ENCODE data around the gene LPCAT1. TPM values are rescaled to one million over a fixed set of nuclear protein-coding genes. Genes with fewer than 3 reads are reported as not detected.

The LPCAT1 gene
- total and polyA plus RNA-seq, 2 of the 4 experiments (the other 2 are of a cell fraction): 17.7 to 33.6 TPM

DNA sequence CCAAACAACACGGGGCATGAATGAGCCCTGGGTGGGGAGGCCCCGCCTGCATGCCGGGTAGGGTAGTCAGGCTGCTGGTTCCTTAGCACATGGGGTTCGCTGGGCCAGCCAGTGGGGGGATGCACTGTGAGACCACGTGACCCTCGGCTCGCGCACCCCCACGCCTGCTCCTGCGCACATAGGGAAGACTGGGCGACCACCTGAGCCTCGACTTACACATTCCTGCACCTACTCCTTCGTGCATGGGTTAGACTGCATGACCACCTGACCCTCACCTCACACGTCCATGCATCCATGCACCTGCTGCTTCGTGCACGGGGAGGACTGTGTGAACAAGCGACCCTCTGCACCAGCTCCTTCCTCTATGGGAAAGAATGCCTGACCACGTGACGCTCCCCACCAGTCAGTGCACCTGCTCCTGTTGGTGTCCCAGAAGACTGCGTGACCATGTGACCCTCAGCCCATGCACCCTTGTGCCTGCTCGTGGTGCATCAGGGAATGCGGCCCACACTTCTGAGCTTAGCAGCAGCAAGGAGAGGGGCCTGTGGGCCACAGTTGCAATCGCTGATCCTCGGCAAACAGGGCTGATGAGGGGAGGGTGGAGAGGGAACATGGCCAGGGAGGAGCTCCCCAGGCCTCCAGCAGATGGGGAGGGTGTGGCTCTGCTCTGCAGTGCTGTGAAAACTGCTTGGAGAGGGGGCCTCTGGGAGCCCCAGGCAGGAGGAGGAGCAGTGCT, 18.1 kb downstream of the LPCAT1 start:
- Histone ChIP-seq H3K4me1 (ENCODE audit: control insufficient read depth, insufficient read depth, low read length) (peaks cover 2% of the 10 kb centered on the region; the same call in 1 of the 2 replicates), H2BK20ac (ENCODE audit: low read depth, low read length) (no peak overlapping the region), H3K9me1 (ENCODE audit: insufficient read depth, low read length) (peaks cover 27% of the 10 kb centered on the region), H3K56ac (ENCODE audit: extremely low read depth, insufficient read depth, low read length) (no peak overlapping the region), H2AK9ac (replicated peaks; ENCODE audit: low read depth, low read length, poor library complexity) (no peak overlapping the region), H3K27me3 (ENCODE audit: control insufficient read depth, insufficient read depth, low read length) (no peaks in the 10 kb centered on the region), H3K4ac (ENCODE audit: low read depth, low read length) (no peak overlapping the region), H3K4me3 (ENCODE audit: insufficient read depth, low read depth, low read length) (no peak overlapping the region), H3K79me1 (ENCODE audit: low read depth in 1 of 2, low read length in 2 of 2) (peaks cover 27 to 81% of the 10 kb centered on the region in 2 experiments), H2BK15ac (ENCODE audit: low read depth, low read length) (no peak overlapping the region), H3K27ac (ENCODE audit: insufficient read depth, low read length) (no peak overlapping the region), H4K8ac (ENCODE audit: low read depth in 2 of 2, low read length in 2 of 2) (no peak overlapping the region), H3K14ac (replicated peaks; ENCODE audit: low read depth, low read length) (no peak overlapping the region), H2BK120ac (ENCODE audit: low read depth, low read length) (no peak overlapping the region), H4K20me1 (ENCODE audit: insufficient read depth, low read length) (peaks cover 99% of the 10 kb centered on the region), H3K4me2 (ENCODE audit: low read depth, low read length) (no peak overlapping the region), H2AK5ac (ENCODE audit: low read depth, low read length) (no peak overlapping the region), H2BK5ac (ENCODE audit: low read depth, low read length, poor library complexity, severe bottlenecking) (no peak overlapping the region), H4K91ac (ENCODE audit: insufficient read depth, low read depth, low read length) (no peak overlapping the region), H2AFZ (replicated peaks; ENCODE audit: low read length, poor library complexity) (no peak overlapping the region), H3K9ac (ENCODE audit: low read depth, low read length) (no peak overlapping the region), H3K9me3 (ENCODE audit: control insufficient read depth, insufficient read depth, low read length) (no peaks in the 10 kb centered on the region), H3K23ac (ENCODE audit: low read depth, low read length) (no peak overlapping the region), H3K18ac (ENCODE audit: low read depth, low read length) (no peak overlapping the region), H4K5ac (ENCODE audit: low read depth, low read length) (no peak overlapping the region), H3K36me3 (ENCODE audit: control insufficient read depth, insufficient read depth, low read length) (peaks cover 29% of the 10 kb centered on the region)
- intact Hi-C loops (cut with micrococcal nuclease) (no loop called here), dilution Hi-C loops (cut with HindIII; ENCODE audit: low sequenced_read_pairs, unreplicated experiment) (no loop called here), in situ Hi-C loops (cut with MboI; ENCODE audit: low sequenced_read_pairs) (no loop called here)
- 83% methylated on average over 10 of the region's 24 CpGs; no CpG with 5 or more reads in 1 of the 2 experiments for WGBS, 2 experiments (ENCODE audit: extremely low coverage in 2 of 2, insufficient read length in 1 of 2)
- TF ChIP-seq NFE2L2 (IDR thresholded peaks at IDR 0.05; ENCODE audit: low read depth, low read length): no peak
- TF ChIP-seq CHD1 (IDR thresholded peaks at IDR 0.05; ENCODE audit: low read depth, low read length): no peak
- no peak for TF ChIP-seq CEBPB (IDR thresholded peaks at IDR 0.05; ENCODE audit: low read depth, low read length)
- no peak for TF ChIP-seq POLR2A (IDR thresholded peaks at IDR 0.05; ENCODE audit: low read depth, low read length)
- no peak for TF ChIP-seq SMC3 (IDR thresholded peaks at IDR 0.05; ENCODE audit: low read depth, low read length)
- TF ChIP-seq MAZ (IDR thresholded peaks at IDR 0.05; ENCODE audit: borderline replicate concordance, low read depth, low read length): no peak
- TF ChIP-seq, protein P1, sequence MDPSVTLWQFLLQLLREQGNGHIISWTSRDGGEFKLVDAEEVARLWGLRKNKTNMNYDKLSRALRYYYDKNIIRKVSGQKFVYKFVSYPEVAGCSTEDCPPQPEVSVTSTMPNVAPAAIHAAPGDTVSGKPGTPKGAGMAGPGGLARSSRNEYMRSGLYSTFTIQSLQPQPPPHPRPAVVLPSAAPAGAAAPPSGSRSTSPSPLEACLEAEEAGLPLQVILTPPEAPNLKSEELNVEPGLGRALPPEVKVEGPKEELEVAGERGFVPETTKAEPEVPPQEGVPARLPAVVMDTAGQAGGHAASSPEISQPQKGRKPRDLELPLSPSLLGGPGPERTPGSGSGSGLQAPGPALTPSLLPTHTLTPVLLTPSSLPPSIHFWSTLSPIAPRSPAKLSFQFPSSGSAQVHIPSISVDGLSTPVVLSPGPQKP (IDR thresholded peaks at IDR 0.05; ENCODE audit: borderline replicate concordance, low read depth, low read length): no peak
- no peak for TF ChIP-seq BHLHE40 (IDR thresholded peaks at IDR 0.05; ENCODE audit: low read depth, low read length)
- TF ChIP-seq, protein P2, sequence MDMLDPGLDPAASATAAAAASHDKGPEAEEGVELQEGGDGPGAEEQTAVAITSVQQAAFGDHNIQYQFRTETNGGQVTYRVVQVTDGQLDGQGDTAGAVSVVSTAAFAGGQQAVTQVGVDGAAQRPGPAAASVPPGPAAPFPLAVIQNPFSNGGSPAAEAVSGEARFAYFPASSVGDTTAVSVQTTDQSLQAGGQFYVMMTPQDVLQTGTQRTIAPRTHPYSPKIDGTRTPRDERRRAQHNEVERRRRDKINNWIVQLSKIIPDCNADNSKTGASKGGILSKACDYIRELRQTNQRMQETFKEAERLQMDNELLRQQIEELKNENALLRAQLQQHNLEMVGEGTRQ (IDR thresholded peaks at IDR 0.05; ENCODE audit: low read depth, low read length): no peak
- TF ChIP-seq RFX5 (IDR thresholded peaks at IDR 0.05; ENCODE audit: low read depth, low read length): no peak
- TF ChIP-seq MAFK (IDR thresholded peaks at IDR 0.05; ENCODE audit: low read depth, low read length): no peak
- TF ChIP-seq, protein P3, sequence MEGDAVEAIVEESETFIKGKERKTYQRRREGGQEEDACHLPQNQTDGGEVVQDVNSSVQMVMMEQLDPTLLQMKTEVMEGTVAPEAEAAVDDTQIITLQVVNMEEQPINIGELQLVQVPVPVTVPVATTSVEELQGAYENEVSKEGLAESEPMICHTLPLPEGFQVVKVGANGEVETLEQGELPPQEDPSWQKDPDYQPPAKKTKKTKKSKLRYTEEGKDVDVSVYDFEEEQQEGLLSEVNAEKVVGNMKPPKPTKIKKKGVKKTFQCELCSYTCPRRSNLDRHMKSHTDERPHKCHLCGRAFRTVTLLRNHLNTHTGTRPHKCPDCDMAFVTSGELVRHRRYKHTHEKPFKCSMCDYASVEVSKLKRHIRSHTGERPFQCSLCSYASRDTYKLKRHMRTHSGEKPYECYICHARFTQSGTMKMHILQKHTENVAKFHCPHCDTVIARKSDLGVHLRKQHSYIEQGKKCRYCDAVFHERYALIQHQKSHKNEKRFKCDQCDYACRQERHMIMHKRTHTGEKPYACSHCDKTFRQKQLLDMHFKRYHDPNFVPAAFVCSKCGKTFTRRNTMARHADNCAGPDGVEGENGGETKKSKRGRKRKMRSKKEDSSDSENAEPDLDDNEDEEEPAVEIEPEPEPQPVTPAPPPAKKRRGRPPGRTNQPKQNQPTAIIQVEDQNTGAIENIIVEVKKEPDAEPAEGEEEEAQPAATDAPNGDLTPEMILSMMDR (conservative IDR thresholded peaks at IDR 0.05; ENCODE audit: low read depth, low read length): no peak
- TF ChIP-seq MXI1 (IDR thresholded peaks at IDR 0.05; ENCODE audit: borderline replicate concordance, low read depth, low read length): no peak
- TF ChIP-seq FOS (IDR thresholded peaks at IDR 0.05; ENCODE audit: low read depth, low read length): no peak
- no peak for TF ChIP-seq RAD21 (IDR thresholded peaks at IDR 0.05; ENCODE audit: low read length)
- TF ChIP-seq RCOR1 (IDR thresholded peaks at IDR 0.05; ENCODE audit: insufficient replicate concordance, low read length): no peak
- ATAC-seq (ENCODE audit: low read depth) (no peak), DNase-seq (no peak)
- ChIA-PET CTCF (interaction anchor here (0.6 kb wide), 1 partner anchor 15 kb away, joined by 3 read pairs; no protein-coding TSS in a partner anchor), POLR2A (ENCODE audit: unreplicated experiment) (no interaction called here)
- no TSS peak for BruUV-seq (replicated peaks)

Measured in IMR-90 (cell line).